Choroid plexus epithelial cell (primary cell): ENCODE data around the gene UFSP2.

Experiments used
- DNase-seq: peaks from one replicate; pipeline ENCODE4 v3.0.0-alpha.2; 2010; ENCODE audit warnings: low read depth
- H3K4me3 ChIP-seq: 2 replicates; pipeline ENCODE4 v1.5.1; 2011; ENCODE audit warnings: low read depth, mild to moderate bottlenecking, control low read depth, low read length, moderate library complexity
- TF ChIP-seq, protein P1 (sequence below): conservative IDR thresholded peaks from 2 replicates; pipeline ENCODE4 v1.5.1; 2011; ENCODE audit warnings: low read depth, mild to moderate bottlenecking, control low read depth, inconsistent platforms, low read length, moderate library complexity

UFSP2 gene

DNA sequence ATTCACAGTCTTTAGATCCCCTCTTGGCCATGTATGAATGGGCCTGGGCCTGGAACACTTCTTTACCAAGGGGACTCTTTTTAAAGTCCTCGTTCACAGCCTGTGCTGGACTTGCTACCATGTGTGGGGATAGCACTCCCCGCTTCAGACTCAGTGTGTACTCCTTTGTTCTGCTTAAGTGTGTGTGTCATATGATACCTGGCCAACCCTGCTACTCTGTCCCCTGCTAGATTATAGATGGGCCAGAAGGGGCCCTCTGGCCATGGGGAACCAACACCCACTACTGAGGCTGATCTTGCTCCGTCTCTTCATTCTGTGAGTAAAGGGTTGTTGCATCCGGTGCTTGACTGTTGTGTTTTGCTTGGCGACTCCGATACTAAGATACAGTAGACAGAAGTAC is 37.8 kb upstream of the UFSP2 start:
- DNase-seq, result no peak
- no peak overlapping the region for H3K4me3 ChIP-seq
- TF ChIP-seq, protein P1, sequence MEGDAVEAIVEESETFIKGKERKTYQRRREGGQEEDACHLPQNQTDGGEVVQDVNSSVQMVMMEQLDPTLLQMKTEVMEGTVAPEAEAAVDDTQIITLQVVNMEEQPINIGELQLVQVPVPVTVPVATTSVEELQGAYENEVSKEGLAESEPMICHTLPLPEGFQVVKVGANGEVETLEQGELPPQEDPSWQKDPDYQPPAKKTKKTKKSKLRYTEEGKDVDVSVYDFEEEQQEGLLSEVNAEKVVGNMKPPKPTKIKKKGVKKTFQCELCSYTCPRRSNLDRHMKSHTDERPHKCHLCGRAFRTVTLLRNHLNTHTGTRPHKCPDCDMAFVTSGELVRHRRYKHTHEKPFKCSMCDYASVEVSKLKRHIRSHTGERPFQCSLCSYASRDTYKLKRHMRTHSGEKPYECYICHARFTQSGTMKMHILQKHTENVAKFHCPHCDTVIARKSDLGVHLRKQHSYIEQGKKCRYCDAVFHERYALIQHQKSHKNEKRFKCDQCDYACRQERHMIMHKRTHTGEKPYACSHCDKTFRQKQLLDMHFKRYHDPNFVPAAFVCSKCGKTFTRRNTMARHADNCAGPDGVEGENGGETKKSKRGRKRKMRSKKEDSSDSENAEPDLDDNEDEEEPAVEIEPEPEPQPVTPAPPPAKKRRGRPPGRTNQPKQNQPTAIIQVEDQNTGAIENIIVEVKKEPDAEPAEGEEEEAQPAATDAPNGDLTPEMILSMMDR, result no peak

DNA sequence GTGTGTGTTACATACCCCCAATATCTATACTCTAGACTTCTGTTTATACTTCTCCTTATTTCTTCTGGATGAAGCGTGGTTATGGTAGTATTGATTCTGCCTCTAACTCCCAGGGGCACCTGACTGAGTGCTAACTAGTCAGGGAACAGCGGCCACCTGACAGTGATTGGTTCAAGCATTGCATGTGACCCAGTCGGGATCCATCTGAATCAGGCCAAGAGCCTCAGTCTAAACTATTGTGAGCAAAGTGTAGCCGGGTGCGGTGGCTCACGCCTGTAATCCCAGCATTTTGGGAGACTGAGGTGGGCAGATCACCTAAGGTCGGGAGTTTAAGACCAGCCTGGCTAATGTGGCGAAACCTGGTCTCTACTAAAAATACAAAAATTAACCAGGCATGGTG is 35.8 kb upstream of the UFSP2 start:
- TF ChIP-seq, protein P1, result no peak
- H3K4me3 ChIP-seq, result no peak overlapping the region
- no peak for DNase-seq

DNA sequence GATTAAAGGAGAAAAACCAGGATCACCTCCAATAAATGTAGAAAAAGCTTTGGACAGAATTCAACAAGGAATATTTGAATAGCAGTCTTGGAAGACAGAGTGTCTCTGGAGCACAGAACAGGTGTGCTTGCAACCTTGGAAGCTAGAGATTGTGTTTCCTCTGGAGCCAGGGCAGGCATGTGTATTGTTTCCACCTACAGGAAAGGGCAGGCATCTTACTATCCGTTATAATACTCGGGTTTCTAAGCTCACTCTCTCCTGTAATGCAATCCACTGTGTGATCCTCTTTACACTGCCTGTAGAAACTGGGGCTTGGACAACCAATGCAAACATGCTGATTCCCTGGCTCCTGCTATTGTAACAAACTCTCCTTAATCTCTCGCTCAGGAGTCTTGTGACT is 31.4 kb upstream of the UFSP2 start:
- no peak overlapping the region for H3K4me3 ChIP-seq
- no peak for DNase-seq
- TF ChIP-seq, protein P1, result peak; percentile 4

DNA sequence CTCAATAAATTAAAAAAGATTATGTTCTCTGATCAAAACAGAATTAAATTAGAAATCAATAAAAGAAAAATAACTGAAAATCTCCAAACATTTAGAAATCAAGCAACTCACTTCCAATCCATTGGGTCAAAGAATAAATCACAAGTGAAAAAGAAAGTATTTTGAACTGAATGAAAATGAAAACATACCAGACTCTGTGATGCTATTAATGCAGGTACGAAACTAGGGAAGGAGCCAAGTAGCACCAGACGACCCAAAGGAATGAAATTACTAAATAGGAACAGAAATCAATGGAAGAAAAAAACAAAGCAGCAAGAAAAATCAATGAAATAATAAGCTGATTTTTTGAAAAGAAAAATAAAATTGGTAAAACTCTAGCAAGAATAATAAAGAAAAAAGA is 30.4 kb upstream of the UFSP2 start:
- no peak overlapping the region for H3K4me3 ChIP-seq
- TF ChIP-seq, protein P1, result no peak

DNA sequence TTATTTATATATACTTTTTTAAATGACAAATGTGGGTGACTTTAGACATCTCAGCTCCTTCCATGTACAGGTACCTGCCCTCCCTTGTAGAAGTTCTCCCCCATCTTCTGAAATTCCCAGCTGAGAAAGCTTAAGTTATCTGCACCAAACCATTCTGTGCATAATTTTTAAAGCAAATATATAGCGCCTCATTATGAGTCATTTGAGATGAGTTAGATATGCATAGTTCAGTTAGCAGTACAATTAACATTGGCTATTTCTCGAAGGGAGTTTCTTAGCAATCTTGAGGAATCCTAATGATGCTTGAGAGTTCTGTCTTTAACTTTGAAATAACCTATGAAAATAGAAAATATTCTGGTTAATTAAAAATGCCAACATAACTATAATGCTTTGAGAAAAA is 19.4 kb upstream of the UFSP2 start:
- TF ChIP-seq, protein P1, result no peak
- H3K4me3 ChIP-seq, result no peak overlapping the region
- no peak for DNase-seq

More for the DNA sequence above, 30.4 kb upstream of the UFSP2 start:
- DNase-seq, result no peak

DNA sequence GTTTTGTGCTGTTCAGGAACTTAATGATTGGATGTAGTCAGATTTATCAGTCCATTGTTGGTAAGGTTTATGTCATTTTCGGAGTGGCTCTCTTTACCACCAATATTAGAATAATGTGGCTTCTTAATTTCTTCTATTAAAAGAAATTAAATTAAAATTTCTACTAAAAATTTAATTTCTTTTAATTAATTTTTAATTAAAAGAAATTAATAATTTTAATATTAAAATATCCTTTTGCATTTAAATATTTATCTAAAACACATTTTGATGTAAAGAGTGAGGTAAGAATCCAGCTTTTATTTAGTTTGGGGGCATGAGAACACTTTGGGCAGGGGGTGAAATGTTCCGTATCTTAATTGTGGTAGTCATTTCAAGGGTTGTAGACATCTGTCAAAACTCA is 15.7 kb upstream of the UFSP2 start:
- TF ChIP-seq, protein P1, result no peak
- DNase-seq, result no peak
- H3K4me3 ChIP-seq, result no peak overlapping the region

DNA sequence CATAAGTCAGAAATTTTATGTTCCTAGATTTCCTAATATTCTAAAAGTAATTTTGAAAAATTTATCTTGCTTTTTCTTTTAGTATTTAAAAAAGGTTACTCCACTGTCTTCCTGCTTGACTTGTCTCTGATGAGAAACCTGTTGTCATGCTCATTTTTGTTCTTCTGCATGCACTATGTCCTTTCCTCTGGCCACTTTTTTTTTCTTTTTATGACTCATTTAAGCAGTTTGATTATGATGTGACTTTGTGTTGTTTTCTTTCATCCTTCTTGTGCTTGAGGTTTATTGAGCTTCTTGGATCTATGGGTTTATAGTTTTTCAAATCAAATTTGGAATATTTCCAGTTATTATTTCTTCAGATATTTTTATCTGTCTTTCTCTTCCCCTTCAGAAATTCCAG is 12.0 kb upstream of the UFSP2 start:
- no peak overlapping the region for H3K4me3 ChIP-seq
- TF ChIP-seq, protein P1, result no peak
- no peak for DNase-seq
